ENCODE measurements around the gene MTNR1B.

Gene MTNR1B

GRCh38 chr11:92969634-92970347 is at the start of gene MTNR1B:
TSS of gene MTNR1B (plus strand) at chr11:92969651. CDS start at chr11:92969726, 75 bp downstream.
- DNase-seq: no peak

GRCh38 chr11:92920331-92920730 is 49.1 kb upstream of the MTNR1B start:
- no peak for DNase-seq

- DNase-seq: no peak
Observed at GRCh38 chr11:92922731-92923130, 46.7 kb upstream of the MTNR1B start.

- DNase-seq: no peak
Observed at GRCh38 chr11:92929246-92929645, 40.2 kb upstream of the MTNR1B start.

GRCh38 chr11:92929653-92930052 is 39.8 kb upstream of the MTNR1B start:
- DNase-seq: no peak

- DNase-seq: no peak
Observed at GRCh38 chr11:92931746-92932422, 37.6 kb upstream of the MTNR1B start.

- no peak for DNase-seq
Observed at GRCh38 chr11:92939305-92939704, 30.1 kb upstream of the MTNR1B start.

GRCh38 chr11:92941676-92942571 is 27.5 kb upstream of the MTNR1B start:
- no peak for DNase-seq

GRCh38 chr11:92946707-92947106 is 22.7 kb upstream of the MTNR1B start:
- DNase-seq: no peak

- no peak for DNase-seq
Observed at GRCh38 chr11:92948116-92948515, 21.3 kb upstream of the MTNR1B start.

GRCh38 chr11:92954003-92954402 is 15.4 kb upstream of the MTNR1B start:
- DNase-seq: no peak

- no peak for DNase-seq
Observed at GRCh38 chr11:92955860-92956259, 13.6 kb upstream of the MTNR1B start.

- DNase-seq: no peak
Observed at GRCh38 chr11:92960886-92961285, 8.6 kb upstream of the MTNR1B start.

GRCh38 chr11:92962446-92962845 is 7.0 kb upstream of the MTNR1B start:
- no peak for DNase-seq

GRCh38 chr11:92964471-92964870 is 5.0 kb upstream of the MTNR1B start:
- DNase-seq: no peak

- DNase-seq: no peak
Observed at GRCh38 chr11:92965196-92965595, 4.3 kb upstream of the MTNR1B start.

GRCh38 chr11:92967178-92967577 is 2.3 kb upstream of the MTNR1B start:
- no peak for DNase-seq

GRCh38 chr11:92967867-92968266 is 1.6 kb upstream of the MTNR1B start:
- DNase-seq: no peak

- DNase-seq: no peak
Observed at GRCh38 chr11:92969293-92969633, 188 bp upstream of the MTNR1B start.

GRCh38 chr11:92972248-92972647 is 2.8 kb downstream of the MTNR1B start:
- DNase-seq: no peak

- DNase-seq: no peak
Observed at GRCh38 chr11:92975285-92975684, 5.8 kb downstream of the MTNR1B start.

GRCh38 chr11:92976681-92977080 is 7.2 kb downstream of the MTNR1B start:
- no peak for DNase-seq

GRCh38 chr11:92977401-92977800 is 8.0 kb downstream of the MTNR1B start:
- DNase-seq: no peak

Data from NK-92 treated with Interleukin-12 subunit alpha and Interleukin-12 subunit beta, amount 100 ng/mL, for 24 hours (cell line).